Hindlimb muscle (tissue), 1 donor: ENCODE results near the gene PAFAH1B2. TPM values are rescaled to one million over a fixed set of nuclear protein-coding genes. Genes with fewer than 3 reads are reported as not detected.

Experiments
- DNase-seq: peaks from one replicate; pipeline ENCODE4 v3.0.0-alpha.2; 2013
- polyA plus RNA-seq: library from polyadenylated mRNA; unstranded; fragments of 120-200 nt; gene quantifications from one replicate; pipeline ENCODE4 v1.2.1, GENCODE V29; 2013; ENCODE audit not compliant: insufficient read length

The PAFAH1B2 gene
- polyA plus RNA-seq, 1 donor, result 49.2 TPM

GRCh38 chr11:117223741-117224689 is 79.9 kb downstream of the PAFAH1B2 start:
- no peak for DNase-seq

GRCh38 chr11:117225553-117226170 is 81.6 kb downstream of the PAFAH1B2 start:
- no peak for DNase-seq

Other genes starting within 250 kb of the PAFAH1B2 start
- gene SIK3, start 45.9 kb upstream of the PAFAH1B2 start, polyA plus RNA-seq, result 47.2 TPM
- gene SIDT2, start 34.5 kb downstream of the PAFAH1B2 start, polyA plus RNA-seq, result 43.3 TPM
- 95.5 TPM for gene TAGLN, start 55.1 kb downstream of the PAFAH1B2 start, polyA plus RNA-seq
- 28.8 TPM for gene PCSK7, start 87.8 kb downstream of the PAFAH1B2 start, polyA plus RNA-seq
- 20.9 TPM for gene RNF214, start 88.4 kb downstream of the PAFAH1B2 start, polyA plus RNA-seq
- gene BACE1-AS, start 147.1 kb downstream of the PAFAH1B2 start, polyA plus RNA-seq, result 13.8 TPM
- gene BACE1, start 172.0 kb downstream of the PAFAH1B2 start, polyA plus RNA-seq, result 34.0 TPM
- gene CEP164, start 183.6 kb downstream of the PAFAH1B2 start, polyA plus RNA-seq, result 13.2 TPM